Vein endothelial cell (primary cell): ENCODE results near the gene CAMTA2. TPM values are rescaled to one million over a fixed set of nuclear protein-coding genes. Genes with fewer than 3 reads are reported as not detected.

Experiments used
- small RNA-seq: library from RNA; depleted of rRNA; stranded (forward); fragments of <200 nt; gene quantifications from one replicate; pipeline ENCODE3, GENCODE V24; 2012
- total RNA-seq: library from RNA; depleted of rRNA; stranded (reverse); fragments of >200 nt; gene quantifications from 2 replicates; pipeline ENCODE4 v1.2.3, GENCODE V29; 2012

CAMTA2 gene, protein sequence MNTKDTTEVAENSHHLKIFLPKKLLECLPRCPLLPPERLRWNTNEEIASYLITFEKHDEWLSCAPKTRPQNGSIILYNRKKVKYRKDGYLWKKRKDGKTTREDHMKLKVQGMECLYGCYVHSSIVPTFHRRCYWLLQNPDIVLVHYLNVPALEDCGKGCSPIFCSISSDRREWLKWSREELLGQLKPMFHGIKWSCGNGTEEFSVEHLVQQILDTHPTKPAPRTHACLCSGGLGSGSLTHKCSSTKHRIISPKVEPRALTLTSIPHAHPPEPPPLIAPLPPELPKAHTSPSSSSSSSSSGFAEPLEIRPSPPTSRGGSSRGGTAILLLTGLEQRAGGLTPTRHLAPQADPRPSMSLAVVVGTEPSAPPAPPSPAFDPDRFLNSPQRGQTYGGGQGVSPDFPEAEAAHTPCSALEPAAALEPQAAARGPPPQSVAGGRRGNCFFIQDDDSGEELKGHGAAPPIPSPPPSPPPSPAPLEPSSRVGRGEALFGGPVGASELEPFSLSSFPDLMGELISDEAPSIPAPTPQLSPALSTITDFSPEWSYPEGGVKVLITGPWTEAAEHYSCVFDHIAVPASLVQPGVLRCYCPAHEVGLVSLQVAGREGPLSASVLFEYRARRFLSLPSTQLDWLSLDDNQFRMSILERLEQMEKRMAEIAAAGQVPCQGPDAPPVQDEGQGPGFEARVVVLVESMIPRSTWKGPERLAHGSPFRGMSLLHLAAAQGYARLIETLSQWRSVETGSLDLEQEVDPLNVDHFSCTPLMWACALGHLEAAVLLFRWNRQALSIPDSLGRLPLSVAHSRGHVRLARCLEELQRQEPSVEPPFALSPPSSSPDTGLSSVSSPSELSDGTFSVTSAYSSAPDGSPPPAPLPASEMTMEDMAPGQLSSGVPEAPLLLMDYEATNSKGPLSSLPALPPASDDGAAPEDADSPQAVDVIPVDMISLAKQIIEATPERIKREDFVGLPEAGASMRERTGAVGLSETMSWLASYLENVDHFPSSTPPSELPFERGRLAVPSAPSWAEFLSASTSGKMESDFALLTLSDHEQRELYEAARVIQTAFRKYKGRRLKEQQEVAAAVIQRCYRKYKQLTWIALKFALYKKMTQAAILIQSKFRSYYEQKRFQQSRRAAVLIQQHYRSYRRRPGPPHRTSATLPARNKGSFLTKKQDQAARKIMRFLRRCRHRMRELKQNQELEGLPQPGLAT
- 8.2 and 10.0 TPM in 2 replicates for total RNA-seq

DNA sequence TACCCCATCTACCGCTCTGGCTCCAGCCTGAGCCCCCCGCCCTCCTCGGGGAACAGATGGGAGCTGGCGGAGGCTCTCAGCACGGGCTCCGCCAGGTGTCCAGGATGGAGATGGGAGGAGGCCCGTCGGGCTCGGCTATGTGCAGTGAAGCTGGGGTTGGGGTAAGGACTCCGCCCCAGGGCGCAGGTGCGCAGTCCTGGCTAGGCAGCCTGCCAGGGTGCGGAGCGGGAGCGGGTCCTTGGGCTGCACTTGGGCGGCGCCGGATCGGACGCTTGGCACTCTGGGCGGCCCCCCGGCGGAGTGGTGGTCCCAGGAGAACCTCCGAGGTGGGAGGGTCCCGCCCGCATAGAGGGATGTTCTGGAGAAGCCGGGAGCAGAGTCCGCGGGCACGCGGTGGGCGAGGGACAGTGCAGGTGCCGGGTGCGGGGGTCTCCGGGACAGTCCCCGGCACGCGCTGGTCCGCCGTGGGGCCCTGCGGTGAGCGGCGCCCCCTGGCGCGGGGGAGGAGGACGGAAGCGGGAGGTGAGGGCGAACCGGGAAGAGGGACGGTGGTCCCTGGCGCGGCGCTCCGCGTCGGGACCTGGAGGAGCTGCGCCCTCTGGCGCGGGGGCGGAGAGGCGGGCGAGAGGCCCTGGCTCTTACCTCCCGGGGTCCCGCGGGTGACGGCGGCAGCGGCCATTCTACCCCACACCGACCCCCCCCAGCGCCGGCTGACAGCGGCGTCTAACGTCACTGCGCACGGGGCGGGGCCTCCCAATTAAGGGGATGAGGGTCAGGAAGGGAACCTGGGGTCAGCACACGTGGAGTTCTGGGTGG lies at the start of gene CAMTA2:
Gene CAMTA2 (minus strand): TSS at position 725 of the 816 bp plus-strand sequence. CDS start 1,453 bp downstream, outside the sequence.

DNA sequence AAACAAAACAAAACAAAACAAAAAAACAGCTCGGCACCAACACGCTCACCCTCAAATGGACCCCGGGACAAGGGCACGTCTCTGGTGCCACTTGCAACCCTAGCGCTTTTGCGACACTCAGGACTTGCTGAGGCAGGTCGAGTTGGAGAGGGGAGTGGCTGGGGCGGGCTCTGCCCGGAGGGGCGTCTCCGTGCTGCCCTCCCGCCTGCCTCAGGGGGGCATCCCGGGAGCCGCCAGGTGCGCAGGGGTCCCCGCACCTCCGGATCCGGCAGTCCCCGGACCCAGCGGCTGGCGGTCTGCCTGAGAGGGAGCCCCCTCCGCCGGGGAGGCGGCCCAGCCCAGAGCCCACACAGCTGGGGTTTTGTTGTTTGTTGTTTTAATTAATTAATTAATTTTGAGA lies 47.8 kb upstream of the CAMTA2 start, which contains the start of gene SLC52A1:
Gene SLC52A1 (minus strand): TSS at position 112 of the 400 bp plus-strand sequence. CDS start 820 bp downstream, outside the sequence.

DNA sequence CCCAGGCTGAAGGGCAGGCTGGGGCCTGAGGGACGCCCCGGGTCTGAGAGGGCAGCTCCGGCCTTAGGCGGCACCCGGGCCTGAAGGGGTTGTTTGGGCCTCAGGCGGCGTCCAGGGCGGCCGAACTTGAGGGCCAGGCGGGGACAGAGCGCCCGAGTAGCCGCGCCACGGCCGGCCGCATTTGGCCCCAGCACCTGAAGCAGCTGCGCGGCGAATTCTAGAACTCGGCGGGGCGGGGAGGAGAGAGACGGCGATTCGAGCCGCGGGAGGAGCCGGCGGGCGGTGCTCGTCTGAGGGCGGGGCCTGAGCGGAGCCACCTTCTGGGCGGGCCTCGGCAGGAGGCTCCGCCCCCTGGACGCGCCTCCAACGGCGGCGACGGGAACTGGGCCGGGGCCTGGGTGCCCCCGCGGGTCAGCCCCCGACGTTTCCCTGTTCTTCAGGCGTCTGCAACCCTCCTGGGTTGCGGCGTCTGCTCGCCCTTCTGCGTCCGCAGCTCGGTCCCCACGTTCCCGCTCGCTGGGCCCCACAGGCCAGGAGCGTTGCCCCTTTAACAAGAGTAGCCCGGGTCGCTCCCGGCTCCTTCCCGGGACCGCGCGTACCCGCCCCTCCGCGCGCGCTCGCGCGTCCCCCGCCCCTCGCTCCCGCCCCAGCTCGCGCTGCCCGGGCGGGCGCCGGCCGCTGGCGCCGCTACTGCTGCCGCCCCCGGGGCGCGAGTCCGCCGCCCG lies 10.0 kb upstream of the CAMTA2 start, which contains the start of the genes INCA1 and KIF1C:
Gene INCA1 (minus strand): TSS at position 221 of the 725 bp plus-strand sequence. CDS start 3,085 bp downstream, outside the sequence.
Gene KIF1C (plus strand): TSS at position 649 of the 725 bp plus-strand sequence. CDS start 2,297 bp downstream, outside the sequence.

DNA sequence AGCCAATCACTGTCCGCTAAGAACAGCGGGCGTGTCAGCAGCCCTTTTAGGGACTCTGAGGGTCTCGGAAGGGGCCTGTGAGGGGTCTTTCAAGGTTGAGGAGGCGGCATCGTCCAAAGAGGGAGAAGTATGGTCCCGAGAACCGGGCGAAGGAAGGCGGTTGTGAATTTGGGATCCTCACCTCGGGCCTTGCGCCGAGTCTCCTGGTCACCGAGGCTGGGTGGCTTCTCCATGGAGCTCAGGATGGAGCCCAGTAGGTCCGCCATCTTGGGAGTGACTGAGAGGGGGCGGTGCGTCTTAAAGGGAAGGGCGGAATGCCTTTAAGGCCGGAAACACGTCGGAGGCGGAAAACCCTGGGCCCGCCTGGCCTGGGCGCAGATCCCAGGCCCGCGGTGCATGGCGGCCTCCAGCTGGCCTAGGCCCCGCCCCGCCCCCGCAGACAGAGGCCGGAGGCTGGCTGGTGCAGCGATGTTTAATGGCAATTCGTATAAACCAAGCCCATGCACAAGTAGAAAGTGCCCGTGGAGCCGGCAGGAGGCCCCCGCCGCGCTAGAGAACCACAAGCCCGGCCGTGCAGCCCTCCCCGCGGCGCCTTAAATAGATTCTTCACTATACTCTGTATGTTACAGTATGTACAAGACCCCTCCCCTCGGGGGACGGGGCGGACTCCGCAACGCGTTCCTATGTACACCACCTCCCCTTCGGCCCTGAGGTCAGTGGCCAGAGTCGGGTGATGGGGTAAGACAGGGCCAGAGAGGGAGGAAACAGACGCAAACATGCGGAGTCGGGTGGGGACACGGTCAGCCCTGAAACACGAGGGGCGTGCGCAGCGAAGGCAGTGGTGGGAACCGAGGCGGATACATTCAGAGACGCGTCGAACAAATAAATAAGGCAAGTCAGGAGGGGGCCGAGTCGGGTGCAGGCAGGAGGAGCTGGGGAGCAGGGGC lies 19.7 kb downstream of the CAMTA2 start, which contains the start of gene SPAG7:
Gene SPAG7 (minus strand): TSS at position 279 of the 947 bp plus-strand sequence. CDS start 13 bp downstream, at position 266.

DNA sequence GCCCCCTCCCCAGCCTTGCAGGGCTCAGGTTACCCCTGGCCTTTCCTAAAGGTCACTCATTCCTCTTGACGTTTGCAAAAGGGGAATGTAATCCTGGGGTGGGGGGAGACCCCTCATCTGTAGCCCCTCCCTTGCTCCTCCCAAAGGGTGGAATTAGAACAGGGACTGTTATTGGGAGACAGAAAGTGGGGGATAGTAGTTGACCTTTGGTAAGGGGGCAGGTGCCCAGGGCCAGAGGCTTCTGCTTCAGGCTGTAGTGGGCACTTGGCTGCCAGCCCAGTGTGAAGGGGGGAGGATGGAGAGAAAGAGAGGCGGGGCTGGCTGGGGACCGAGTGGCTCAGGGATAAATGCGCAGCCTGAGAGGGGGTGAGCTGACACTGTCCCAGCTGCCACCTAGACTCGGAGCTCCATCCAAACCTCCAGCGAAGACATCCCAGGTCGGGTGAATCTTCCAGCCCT lies 36.7 kb downstream of the CAMTA2 start, which contains the start of gene ENO3:
Gene ENO3 (plus strand): TSS at position 374 of the 459 bp plus-strand sequence. CDS start 711 bp downstream, outside the sequence.

DNA sequence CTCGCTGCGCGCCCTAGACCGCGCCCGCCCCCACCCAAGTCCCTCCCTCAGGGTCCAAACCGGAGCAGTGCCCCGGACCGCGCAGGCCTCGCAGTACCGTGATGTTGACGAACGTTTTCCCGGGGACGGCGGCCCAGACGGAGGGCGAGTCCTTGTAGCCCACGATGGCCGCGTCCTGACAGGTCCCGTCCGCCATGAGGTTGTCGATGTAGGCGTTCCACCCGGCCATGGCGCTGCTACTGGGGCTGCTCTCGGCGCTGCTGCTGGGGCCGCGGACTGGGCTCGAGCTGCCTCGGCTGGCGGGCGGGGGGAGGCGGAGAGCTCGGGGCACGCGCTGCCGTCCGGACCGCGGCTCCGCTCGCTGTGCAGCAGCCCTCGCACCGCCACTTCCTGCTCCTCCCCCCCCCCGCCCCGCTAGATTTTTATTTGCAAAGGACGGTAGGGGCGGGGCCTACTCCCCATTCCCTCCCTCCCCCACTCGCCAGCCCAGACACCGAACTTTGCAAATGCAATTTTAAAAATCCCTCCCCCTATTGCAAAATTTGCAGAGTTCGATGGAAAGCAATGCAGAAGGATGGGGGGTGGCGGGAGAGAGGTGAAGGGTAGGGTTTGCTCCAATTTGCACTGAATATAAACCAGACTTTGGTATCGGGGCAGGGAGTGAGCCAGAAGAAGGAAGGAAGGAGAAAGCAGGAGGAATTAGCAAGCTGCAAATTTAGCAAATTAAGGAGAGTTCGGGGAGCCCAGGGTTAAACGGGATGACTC lies 39.1 kb downstream of the CAMTA2 start, which contains the start of gene PFN1:
Gene PFN1 (minus strand): TSS at position 365 of the 765 bp plus-strand sequence. CDS start 136 bp downstream, at position 229.

DNA sequence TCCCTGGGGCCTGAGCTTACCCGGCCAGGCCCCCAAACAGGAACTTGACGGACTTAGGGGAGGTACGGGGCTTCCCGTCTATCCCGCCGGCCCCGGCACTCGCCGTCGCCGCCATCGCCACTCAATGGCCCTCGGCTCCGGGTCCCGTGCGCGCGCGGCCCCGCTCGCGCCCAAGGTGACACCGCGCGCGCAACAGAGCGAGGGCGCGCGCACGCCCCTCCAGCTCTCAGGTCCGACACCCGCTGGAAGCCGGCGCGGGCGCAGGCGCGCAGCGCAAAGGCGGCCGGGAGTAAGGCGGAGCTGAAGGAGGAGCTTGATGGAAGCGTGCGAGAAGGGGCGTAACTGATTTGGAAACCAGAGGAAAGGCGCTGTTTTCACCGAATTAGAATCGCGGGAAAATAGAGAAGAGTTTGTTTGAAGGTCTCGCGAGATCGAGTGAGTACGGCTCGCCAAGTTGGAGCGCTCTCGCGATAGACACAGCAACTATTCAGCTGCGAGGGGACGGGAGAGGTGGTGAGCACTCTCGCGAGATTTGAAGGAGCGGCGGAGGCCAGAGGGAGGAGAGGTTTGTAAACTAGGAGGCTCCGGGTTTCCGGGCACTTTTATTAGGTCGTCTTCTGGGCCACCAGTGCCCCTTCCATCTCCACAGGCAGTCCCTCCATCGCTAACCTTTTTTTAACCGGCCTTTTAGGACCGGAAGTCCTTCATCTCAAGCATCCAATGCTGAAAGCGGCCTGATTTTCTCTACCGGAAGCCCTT lies 47.5 kb downstream of the CAMTA2 start, which contains the start of the genes RNF167 and SLC25A11:
Gene RNF167 (plus strand): TSS at position 473 of the 759 bp plus-strand sequence. CDS start 642 bp downstream, outside the sequence.
Gene SLC25A11 (minus strand): TSS at position 251 of the 759 bp plus-strand sequence. CDS start 136 bp downstream, at position 115.

DNA sequence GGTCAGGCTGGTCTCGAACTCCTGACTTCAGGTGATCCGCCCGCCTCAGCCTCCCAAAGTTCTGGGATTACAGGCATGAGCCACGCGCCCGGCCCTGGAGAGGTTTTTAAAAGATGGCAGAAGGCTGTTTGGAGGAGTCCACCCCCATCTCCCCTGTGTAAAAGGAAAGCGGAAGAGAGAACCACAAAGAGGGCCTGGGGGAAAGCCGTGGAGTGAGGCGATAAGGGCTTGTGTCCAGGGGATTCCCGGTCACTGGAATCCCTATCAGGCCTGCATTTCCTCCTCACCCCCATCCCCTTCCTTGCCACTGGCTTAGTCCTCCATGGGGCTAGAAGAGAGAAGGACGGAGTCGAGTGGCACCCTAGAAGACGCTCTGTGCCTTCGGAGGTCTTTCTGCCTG lies 55.5 kb downstream of the CAMTA2 start, which contains the start of gene GP1BA:
Gene GP1BA (plus strand): TSS at position 315 of the 400 bp plus-strand sequence. CDS start 328 bp downstream, outside the sequence.

Small RNA genes within 50 kb of the gene (small RNA-seq; reads per million reads assigned to genes)
- gene MIR6864: 0.19 reads per million
- not detected for gene MIR6865

Other genes with a start within 250 kb of the CAMTA2 start
- under 0.01 TPM in 1 of 2 replicates, not detected in the other for gene ZMYND15, start 247.8 kb downstream of the CAMTA2 start, total RNA-seq
- 2.0 and 3.9 TPM in 2 replicates for gene CXCL16, start 247.7 kb downstream of the CAMTA2 start, total RNA-seq
- gene TM4SF5, start 215.8 kb downstream of the CAMTA2 start, total RNA-seq: not detected in 2 replicates
- gene VMO1, start 201.3 kb downstream of the CAMTA2 start, total RNA-seq: not detected in 2 replicates
- gene GLTPD2, start 198.7 kb downstream of the CAMTA2 start, total RNA-seq: not detected in 2 replicates
- 154 and 158 TPM in 2 replicates for gene PSMB6, start 191.5 kb downstream of the CAMTA2 start, total RNA-seq
- gene PLD2, start 180.5 kb downstream of the CAMTA2 start, total RNA-seq: 35.3 and 38.9 TPM in 2 replicates
- 57.6 and 66.6 TPM in 2 replicates for gene MINK1, start 154.3 kb downstream of the CAMTA2 start, total RNA-seq
- 1.1 and 1.3 TPM in 2 replicates for gene C17orf107, start 88.1 kb downstream of the CAMTA2 start, total RNA-seq
- gene CHRNE, start 84.6 kb downstream of the CAMTA2 start, total RNA-seq: 0.65 and 3.0 TPM in 2 replicates
- not detected in 2 replicates for gene GP1BA, start 55.4 kb downstream of the CAMTA2 start, total RNA-seq
- gene SLC25A11, start 47.6 kb downstream of the CAMTA2 start, total RNA-seq: 40.4 and 59.4 TPM in 2 replicates
- 39.5 and 40.2 TPM in 2 replicates for gene RNF167, start 47.4 kb downstream of the CAMTA2 start, total RNA-seq
- 506 and 560 TPM in 2 replicates for gene PFN1, start 39.1 kb downstream of the CAMTA2 start, total RNA-seq
- 1.5 and 1.6 TPM in 2 replicates for gene ENO3, start 36.6 kb downstream of the CAMTA2 start, total RNA-seq
- gene SPAG7, start 19.9 kb downstream of the CAMTA2 start, total RNA-seq: 40.2 and 45.6 TPM in 2 replicates
- gene INCA1, start 9.8 kb upstream of the CAMTA2 start, total RNA-seq: 0.33 and 0.48 TPM in 2 replicates
- gene KIF1C, start 10.3 kb upstream of the CAMTA2 start, total RNA-seq: 116 and 123 TPM in 2 replicates
- 0.33 TPM in 1 of 2 replicates, not detected in the other for gene SLC52A1, start 47.8 kb upstream of the CAMTA2 start, total RNA-seq
- gene ZFP3, start 90.8 kb upstream of the CAMTA2 start, total RNA-seq: 2.0 and 2.7 TPM in 2 replicates
- gene ZNF232, start 124.2 kb upstream of the CAMTA2 start, total RNA-seq: 5.3 and 6.5 TPM in 2 replicates
- gene USP6, start 128.4 kb upstream of the CAMTA2 start, total RNA-seq: not detected in 2 replicates
- gene ZNF594, start 204.2 kb upstream of the CAMTA2 start, total RNA-seq: 4.6 and 6.8 TPM in 2 replicates
- gene SCIMP, start 247.2 kb upstream of the CAMTA2 start, total RNA-seq: not detected in 2 replicates